GM13977 (cell line): ENCODE measurements around the gene TMPRSS11E.

Source experiments
- DNase-seq: peaks from one replicate; pipeline ENCODE4 v3.0.0; 2012; ENCODE audit warnings: low spot score
- CTCF ChIP-seq: IDR thresholded peaks from 2 replicates; pipeline ENCODE4 v1.5.1; 2012; ENCODE audit warnings: mild to moderate bottlenecking, control low read depth; ENCODE audit not compliant: insufficient read depth; ENCODE audit errors: extremely low read depth, missing control alignments
- in situ Hi-C: fragments of 300-500 bp; cut with MboI; formaldehyde crosslinking; loops from one replicate; pipeline ENCODE4 v1.12.0; 2022; ENCODE audit warnings: low sequenced_read_pairs, low pct_unique_long_range_greater_than_20kb, mixed read lengths, inconsistent platforms; ENCODE audit not compliant: unreplicated experiment

TMPRSS11E gene

GRCh38 chr4:68461790-68462189 lies 14.5 kb downstream of the TMPRSS11E start:
- in situ Hi-C loops: no loop called here
- DNase-seq: no peak
- TF ChIP-seq CTCF: no peak

GRCh38 chr4:68462691-68463090 lies 15.4 kb downstream of the TMPRSS11E start:
- in situ Hi-C loops: no loop called here
- no peak for DNase-seq
- no peak for TF ChIP-seq CTCF

GRCh38 chr4:68463796-68464195 lies 16.5 kb downstream of the TMPRSS11E start:
- no peak for TF ChIP-seq CTCF
- no peak for DNase-seq
- in situ Hi-C loops: no loop called here

- TF ChIP-seq CTCF: no peak
- in situ Hi-C loops: no loop called here
- no peak for DNase-seq
These were observed 17.8 kb downstream of the TMPRSS11E start for GRCh38 chr4:68465058-68465457.

- no peak for DNase-seq
- in situ Hi-C loops: no loop called here
- TF ChIP-seq CTCF: no peak
These were observed 18.9 kb downstream of the TMPRSS11E start for GRCh38 chr4:68466185-68466584.

- in situ Hi-C loops: no loop called here
- no peak for TF ChIP-seq CTCF
- DNase-seq: no peak
These were observed 19.5 kb downstream of the TMPRSS11E start for GRCh38 chr4:68466751-68467150.

GRCh38 chr4:68469482-68469881 lies 22.2 kb downstream of the TMPRSS11E start:
- no peak for TF ChIP-seq CTCF
- DNase-seq: no peak
- in situ Hi-C loops: no loop called here
